IPS-15b (cell line): Measurements from ENCODE around the gene ORAI2.
"Not testable (repeated sequence)": the region's sequence is repeated elsewhere in the genome, so short reads cannot be mapped to it uniquely, and the experiment has no call there.

Experiments
- H3K27me3 ChIP-seq: one replicate; pipeline ENCODE4 v1.6.1; 2013; ENCODE audit warnings: low read length; ENCODE audit not compliant: control insufficient read depth, insufficient read depth
- H3K36me3 ChIP-seq: one replicate; pipeline ENCODE4 v1.6.1; 2013; ENCODE audit warnings: low read length; ENCODE audit not compliant: control insufficient read depth, insufficient read depth
- H3K4me1 ChIP-seq: one replicate; pipeline ENCODE4 v1.6.1; 2013; ENCODE audit warnings: mild to moderate bottlenecking, low read length; ENCODE audit not compliant: control insufficient read depth, insufficient read depth
- H3K4me3 ChIP-seq: one replicate; pipeline ENCODE4 v1.5.1; 2013; ENCODE audit warnings: low read depth, low read length
- H3K9ac ChIP-seq: one replicate; pipeline ENCODE4 v1.6.1; 2013; ENCODE audit warnings: low read depth, mild to moderate bottlenecking, low read length
- H3K9me3 ChIP-seq: one replicate; pipeline ENCODE4 v1.6.1; 2013; ENCODE audit warnings: mild to moderate bottlenecking, low read length; ENCODE audit not compliant: control insufficient read depth, insufficient read depth

The ORAI2 gene

GRCh38 chr7:102403563-102403962, 29.8 kb upstream of the ORAI2 start:
- Histone ChIP-seq H3K27me3 (no peaks in the 10 kb centered on the region), H3K4me1 (no peaks in the 10 kb centered on the region), H3K36me3 (peaks cover 38% of the 10 kb centered on the region), H3K4me3 (no peak overlapping the region), H3K9me3 (no peaks in the 10 kb centered on the region), H3K9ac (no peak overlapping the region)

GRCh38 chr7:102404005-102404861, 29.1 kb upstream of the ORAI2 start:
- no peaks in the 10 kb centered on the region for H3K4me1 ChIP-seq
- no peak overlapping the region for H3K9ac ChIP-seq
- H3K36me3 ChIP-seq: peaks cover 40% of the 10 kb centered on the region

GRCh38 chr7:102404862-102405188, 28.6 kb upstream of the ORAI2 start:
- not testable (repeated sequence) for H3K9me3 ChIP-seq, H3K4me3 ChIP-seq, H3K4me1 ChIP-seq, H3K9ac ChIP-seq, H3K27me3 ChIP-seq
- H3K36me3 ChIP-seq: peaks cover 40% of the 10 kb centered on the region

More at GRCh38 chr7:102404005-102404861, 29.1 kb upstream of the ORAI2 start:
- Histone ChIP-seq H3K4me3 (no peak overlapping the region), H3K9me3 (no peaks in the 10 kb centered on the region), H3K27me3 (no peaks in the 10 kb centered on the region)

- H3K36me3 ChIP-seq: peaks cover 32% of the 10 kb centered on the region
- H3K27me3 ChIP-seq: no peaks in the 10 kb centered on the region
- H3K9ac ChIP-seq: no peak overlapping the region
- H3K9me3 ChIP-seq: no peaks in the 10 kb centered on the region
- H3K4me3 ChIP-seq: no peak overlapping the region
- H3K4me1 ChIP-seq: no peaks in the 10 kb centered on the region
Observed at GRCh38 chr7:102407910-102408309, 25.5 kb upstream of the ORAI2 start.

- H3K9ac ChIP-seq, H3K9me3 ChIP-seq, H3K4me3 ChIP-seq, H3K27me3 ChIP-seq, H3K4me1 ChIP-seq: not testable (repeated sequence)
- H3K36me3 ChIP-seq: peaks cover 32% of the 10 kb centered on the region
Observed at GRCh38 chr7:102408530-102408929, 24.8 kb upstream of the ORAI2 start.

GRCh38 chr7:102409340-102409739, 24.0 kb upstream of the ORAI2 start:
- Histone ChIP-seq H3K4me1 (no peaks in the 10 kb centered on the region), H3K4me3 (no peak overlapping the region)

GRCh38 chr7:102410123-102410522, 23.3 kb upstream of the ORAI2 start:
- Histone ChIP-seq H3K4me3 (no peak overlapping the region), H3K27me3 (no peaks in the 10 kb centered on the region), H3K4me1 (no peaks in the 10 kb centered on the region), H3K9me3 (no peaks in the 10 kb centered on the region), H3K36me3 (peaks cover 36% of the 10 kb centered on the region), H3K9ac (no peak overlapping the region)

More at GRCh38 chr7:102409340-102409739, 24.0 kb upstream of the ORAI2 start:
- Histone ChIP-seq H3K9ac (no peak overlapping the region), H3K9me3 (no peaks in the 10 kb centered on the region), H3K36me3 (peaks cover 32% of the 10 kb centered on the region), H3K27me3 (no peaks in the 10 kb centered on the region)

GRCh38 chr7:102410918-102411317, 22.5 kb upstream of the ORAI2 start:
- H3K9me3 ChIP-seq: no peaks in the 10 kb centered on the region
- no peaks in the 10 kb centered on the region for H3K4me1 ChIP-seq
- peaks cover 35% of the 10 kb centered on the region for H3K36me3 ChIP-seq
- no peak overlapping the region for H3K4me3 ChIP-seq
- no peaks in the 10 kb centered on the region for H3K27me3 ChIP-seq
- H3K9ac ChIP-seq: no peak overlapping the region

GRCh38 chr7:102412548-102412947, 20.8 kb upstream of the ORAI2 start:
- Histone ChIP-seq H3K4me1 (no peaks in the 10 kb centered on the region), H3K4me3 (no peak overlapping the region), H3K9me3 (no peaks in the 10 kb centered on the region), H3K9ac (no peak overlapping the region), H3K36me3 (peaks cover 24% of the 10 kb centered on the region), H3K27me3 (no peaks in the 10 kb centered on the region)

GRCh38 chr7:102413091-102413490, 20.3 kb upstream of the ORAI2 start:
- no peak overlapping the region for H3K4me3 ChIP-seq
- no peaks in the 10 kb centered on the region for H3K9me3 ChIP-seq
- no peak overlapping the region for H3K9ac ChIP-seq
- no peaks in the 10 kb centered on the region for H3K27me3 ChIP-seq
- H3K36me3 ChIP-seq: peaks cover 21% of the 10 kb centered on the region
- no peaks in the 10 kb centered on the region for H3K4me1 ChIP-seq

GRCh38 chr7:102413611-102414010, 19.8 kb upstream of the ORAI2 start:
- Histone ChIP-seq H3K36me3 (peaks cover 15% of the 10 kb centered on the region), H3K9me3 (no peaks in the 10 kb centered on the region), H3K27me3 (no peaks in the 10 kb centered on the region), H3K4me3 (no peak overlapping the region), H3K4me1 (no peaks in the 10 kb centered on the region), H3K9ac (no peak overlapping the region)

- no peaks in the 10 kb centered on the region for H3K27me3 ChIP-seq
- H3K9me3 ChIP-seq: no peaks in the 10 kb centered on the region
- H3K4me1 ChIP-seq: no peaks in the 10 kb centered on the region
- peaks cover 8% of the 10 kb centered on the region for H3K36me3 ChIP-seq
- no peak overlapping the region for H3K4me3 ChIP-seq
- H3K9ac ChIP-seq: no peak overlapping the region
Observed at GRCh38 chr7:102415685-102416225, 17.6 kb upstream of the ORAI2 start.
